Measurements from ENCODE around the gene FAM98C. TPM values are rescaled to one million over a fixed set of nuclear protein-coding genes. Genes with fewer than 3 reads are reported as not detected.

Gene FAM98C
- total RNA-seq, 1 donor from 2014 or later = 25.2 TPM

- Mint-ChIP-seq H3K27me3 (peaks cover 11% of the 10 kb centered on the region), H3K4me1 (ENCODE audit: unreplicated experiment) (peaks cover 7% of the 10 kb centered on the region), H3K4me3 (no peak overlapping the region), H3K27ac (no peak overlapping the region), H3K36me3 (no peaks in the 10 kb centered on the region), H3K9me3 (no peaks in the 10 kb centered on the region)
- DNase-seq (ENCODE audit: extremely low spot score, unreplicated experiment) = no peak
- no peak for TF ChIP-seq CTCF (conservative IDR thresholded peaks at IDR 0.05)
Observed at GRCh38 chr19:38412491-38412890, 9.6 kb downstream of the FAM98C start.

- Mint-ChIP-seq H3K4me1 (ENCODE audit: unreplicated experiment) (peaks cover 11% of the 10 kb centered on the region), H3K36me3 (no peaks in the 10 kb centered on the region), H3K4me3 (no peak overlapping the region), H3K27me3 (peaks cover 15% of the 10 kb centered on the region), H3K27ac (no peak overlapping the region), H3K9me3 (no peaks in the 10 kb centered on the region)
- no peak for DNase-seq (ENCODE audit: extremely low spot score, unreplicated experiment)
- no peak for TF ChIP-seq CTCF (conservative IDR thresholded peaks at IDR 0.05)
Observed at GRCh38 chr19:38412961-38413360, 10.1 kb downstream of the FAM98C start.

- no peaks in the 10 kb centered on the region for H3K36me3 Mint-ChIP-seq
- no peaks in the 10 kb centered on the region for H3K9me3 Mint-ChIP-seq
- H3K4me3 Mint-ChIP-seq = no peak overlapping the region
- peaks cover 18% of the 10 kb centered on the region for H3K27me3 Mint-ChIP-seq
- no peak for DNase-seq (ENCODE audit: extremely low spot score, unreplicated experiment)
- TF ChIP-seq CTCF (conservative IDR thresholded peaks at IDR 0.05) = no peak
- no peak overlapping the region for H3K27ac Mint-ChIP-seq
- peaks cover 12% of the 10 kb centered on the region for H3K4me1 Mint-ChIP-seq (ENCODE audit: unreplicated experiment)
Observed at GRCh38 chr19:38413416-38413815, 10.5 kb downstream of the FAM98C start.

- Mint-ChIP-seq H3K4me3 (peak overlapping the region; percentile 86), H3K4me1 (ENCODE audit: unreplicated experiment) (peaks cover 12% of the 10 kb centered on the region), H3K36me3 (no peaks in the 10 kb centered on the region), H3K27ac (peak overlapping the region; percentile 81), H3K27me3 (peaks cover 33% of the 10 kb centered on the region), H3K9me3 (no peaks in the 10 kb centered on the region)
- no peak for DNase-seq (ENCODE audit: extremely low spot score, unreplicated experiment)
- no peak for TF ChIP-seq CTCF (conservative IDR thresholded peaks at IDR 0.05)
Observed at GRCh38 chr19:38417146-38417543, 14.3 kb downstream of the FAM98C start.

DNA sequence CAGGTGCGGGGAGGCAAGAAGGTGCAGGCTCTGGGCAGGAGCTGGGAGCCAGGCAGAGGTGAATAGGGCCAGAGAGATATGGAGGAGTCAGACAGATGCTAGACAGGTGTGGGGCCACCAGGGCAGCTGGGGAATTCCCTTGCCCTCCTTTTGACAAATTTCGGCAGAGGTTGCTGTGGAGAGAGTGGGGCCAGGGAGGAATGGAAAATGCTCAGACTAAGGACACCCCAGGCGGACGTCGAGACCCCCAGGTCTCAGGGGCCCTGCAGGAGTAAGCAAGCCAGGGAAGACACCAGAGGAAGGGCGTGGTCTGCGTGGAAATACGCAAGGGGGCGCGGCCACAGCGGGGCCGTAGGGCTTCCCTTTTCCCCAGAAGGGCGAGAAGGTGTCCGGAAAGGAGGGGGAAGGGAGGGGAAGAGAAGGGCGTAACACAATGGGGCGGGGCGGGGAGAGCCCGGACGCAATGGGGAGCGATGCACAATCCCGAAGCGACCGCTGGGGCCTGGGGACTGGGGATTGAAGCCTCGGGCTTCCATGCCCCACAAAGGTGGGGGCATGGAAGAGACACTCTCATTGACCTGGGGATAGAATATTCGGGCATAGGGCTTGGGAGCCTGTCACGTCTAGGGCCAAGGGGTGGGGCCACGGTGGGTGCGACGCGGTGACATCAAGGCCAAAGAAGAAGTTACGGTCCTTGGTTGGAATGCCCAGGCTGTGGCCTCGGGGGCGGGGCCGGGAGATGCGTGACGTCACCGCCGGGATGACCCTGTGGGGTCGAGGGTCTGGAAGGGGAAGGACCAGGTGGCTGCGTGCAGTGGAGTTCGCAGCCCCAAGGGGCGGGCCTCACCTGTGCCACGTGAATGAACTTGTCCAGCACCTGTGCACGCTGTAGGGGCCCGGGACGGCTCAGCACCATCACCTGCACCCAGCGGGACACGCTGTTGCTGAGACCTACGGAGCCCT, 14.9 kb downstream of the FAM98C start:
- Mint-ChIP-seq H3K9me3 (no peaks in the 10 kb centered on the region), H3K4me3 (peak overlapping the region; percentile 86), H3K36me3 (no peaks in the 10 kb centered on the region), H3K4me1 (ENCODE audit: unreplicated experiment) (peaks cover 12% of the 10 kb centered on the region), H3K27ac (peak overlapping the region; percentile 81), H3K27me3 (peaks cover 33% of the 10 kb centered on the region)
- peak; percentile 50 for TF ChIP-seq CTCF (conservative IDR thresholded peaks at IDR 0.05)
- no peak for DNase-seq (ENCODE audit: extremely low spot score, unreplicated experiment)
